DLD1 (cell line): Measurements from ENCODE around the gene TMPRSS9.

Experiments used
- in situ Hi-C: cut with HindIII; loops from 2 replicates; pipeline ENCODE4 v1.10.0; 2017; ENCODE audit warnings: low sequenced_read_pairs

The TMPRSS9 gene

GRCh38 chr19:2359992-2360685 is at the start of gene TMPRSS9:
Gene TMPRSS9 (plus strand): TSS chr19:2360265. CDS start chr19:2389786, 29,521 bp downstream.
- in situ Hi-C loops: no loop called here

GRCh38 chr19:2311093-2311492 is 49.0 kb upstream of the TMPRSS9 start:
- in situ Hi-C loops: no loop called here

- in situ Hi-C loops: no loop called here
Measured at GRCh38 chr19:2312820-2313501, 47.1 kb upstream of the TMPRSS9 start.

GRCh38 chr19:2315121-2315817 is 44.8 kb upstream of the TMPRSS9 start:
- in situ Hi-C loops: no loop called here

- in situ Hi-C loops: no loop called here
Measured at GRCh38 chr19:2315818-2316353, 44.2 kb upstream of the TMPRSS9 start.

- in situ Hi-C loops: no loop called here
Measured at GRCh38 chr19:2317300-2317699, 42.8 kb upstream of the TMPRSS9 start.

GRCh38 chr19:2317756-2318155 is 42.3 kb upstream of the TMPRSS9 start:
- in situ Hi-C loops: no loop called here

GRCh38 chr19:2318923-2319322 is 41.1 kb upstream of the TMPRSS9 start:
- in situ Hi-C loops: no loop called here

GRCh38 chr19:2319551-2319950 is 40.5 kb upstream of the TMPRSS9 start:
- in situ Hi-C loops: no loop called here

- in situ Hi-C loops: no loop called here
Measured at GRCh38 chr19:2320049-2320448, 40.0 kb upstream of the TMPRSS9 start.

- in situ Hi-C loops: no loop called here
Measured at GRCh38 chr19:2320939-2321338, 39.1 kb upstream of the TMPRSS9 start.

- in situ Hi-C loops: no loop called here
Measured at GRCh38 chr19:2321565-2322283, 38.3 kb upstream of the TMPRSS9 start.

GRCh38 chr19:2323707-2324106 is 36.4 kb upstream of the TMPRSS9 start:
- in situ Hi-C loops: no loop called here

- in situ Hi-C loops: no loop called here
Measured at GRCh38 chr19:2324220-2324948, 35.7 kb upstream of the TMPRSS9 start.

GRCh38 chr19:2325281-2326046 is 34.6 kb upstream of the TMPRSS9 start:
- in situ Hi-C loops: no loop called here

GRCh38 chr19:2326699-2327360 is 33.2 kb upstream of the TMPRSS9 start:
- in situ Hi-C loops: no loop called here

- in situ Hi-C loops: no loop called here
Measured at GRCh38 chr19:2327773-2328400, 32.2 kb upstream of the TMPRSS9 start.

- in situ Hi-C loops: no loop called here
Measured at GRCh38 chr19:2328401-2329148, 31.5 kb upstream of the TMPRSS9 start, which contains the start of the genes LSM7 and SPPL2B. Gene LSM7 (minus strand): TSS chr19:2328586. CDS start chr19:2328566, 20 bp downstream. Gene SPPL2B (plus strand): TSS chr19:2328684. CDS start chr19:2328710, 26 bp downstream.
